ENCODE measurements around the gene TUBA4A.

DNA sequence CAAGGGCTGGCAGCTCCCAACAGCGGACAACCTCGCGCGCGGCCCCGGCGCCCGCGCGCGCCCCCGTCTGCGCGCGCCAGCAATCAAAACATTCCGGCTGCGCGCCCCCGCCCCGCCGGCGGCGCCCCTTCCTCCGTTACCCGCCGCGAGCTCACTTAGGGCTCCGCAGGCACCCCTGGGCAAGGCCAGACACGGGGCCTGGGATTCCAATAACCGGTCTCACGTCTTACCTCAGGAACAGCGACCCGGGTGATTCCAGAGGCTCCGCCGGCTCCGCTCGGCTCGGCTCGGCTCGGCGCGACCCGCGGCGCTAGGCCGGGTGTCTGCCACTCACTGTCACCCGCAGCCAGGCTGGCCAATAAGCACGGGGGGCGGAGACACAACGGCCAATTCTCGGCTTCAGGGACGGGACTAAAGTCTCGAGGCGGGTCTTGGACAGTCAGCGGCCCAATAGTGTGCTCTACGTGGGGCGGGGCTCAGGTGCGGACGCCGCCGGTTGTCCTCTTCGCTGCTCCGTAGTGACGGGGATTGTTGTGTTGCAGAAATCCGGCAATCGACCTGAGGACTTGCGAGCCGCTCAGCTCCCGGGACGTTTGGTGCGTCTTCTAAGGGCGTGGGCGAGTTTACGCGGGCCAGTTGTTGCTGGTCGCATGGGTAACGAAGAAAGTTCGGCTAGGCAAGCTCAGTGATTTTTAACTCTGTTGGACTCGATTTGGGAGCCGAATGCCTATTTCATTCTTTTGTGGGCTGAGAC is 24.2 kb downstream of the TUBA4A start, which contains the start of the genes ANKZF1 and ATG9A:
- TF ChIP-seq, protein P1, sequence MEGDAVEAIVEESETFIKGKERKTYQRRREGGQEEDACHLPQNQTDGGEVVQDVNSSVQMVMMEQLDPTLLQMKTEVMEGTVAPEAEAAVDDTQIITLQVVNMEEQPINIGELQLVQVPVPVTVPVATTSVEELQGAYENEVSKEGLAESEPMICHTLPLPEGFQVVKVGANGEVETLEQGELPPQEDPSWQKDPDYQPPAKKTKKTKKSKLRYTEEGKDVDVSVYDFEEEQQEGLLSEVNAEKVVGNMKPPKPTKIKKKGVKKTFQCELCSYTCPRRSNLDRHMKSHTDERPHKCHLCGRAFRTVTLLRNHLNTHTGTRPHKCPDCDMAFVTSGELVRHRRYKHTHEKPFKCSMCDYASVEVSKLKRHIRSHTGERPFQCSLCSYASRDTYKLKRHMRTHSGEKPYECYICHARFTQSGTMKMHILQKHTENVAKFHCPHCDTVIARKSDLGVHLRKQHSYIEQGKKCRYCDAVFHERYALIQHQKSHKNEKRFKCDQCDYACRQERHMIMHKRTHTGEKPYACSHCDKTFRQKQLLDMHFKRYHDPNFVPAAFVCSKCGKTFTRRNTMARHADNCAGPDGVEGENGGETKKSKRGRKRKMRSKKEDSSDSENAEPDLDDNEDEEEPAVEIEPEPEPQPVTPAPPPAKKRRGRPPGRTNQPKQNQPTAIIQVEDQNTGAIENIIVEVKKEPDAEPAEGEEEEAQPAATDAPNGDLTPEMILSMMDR (IDR thresholded peaks at IDR 0.05) = peak in 1 of 5 experiments; percentile 49
- TF ChIP-seq POLR2A (IDR thresholded peaks at IDR 0.05) (peak; percentile 33 to 85), EP300 (IDR thresholded peaks at IDR 0.05) (peak; percentile 59 to 97)

Measured in tibial nerve (tissue), 4 donors.